ENCODE measurements around the gene CTTN.
A peak's percentile ranks its signal among the peaks of the same experiment; 100 is the strongest.

CTTN gene

DNA sequence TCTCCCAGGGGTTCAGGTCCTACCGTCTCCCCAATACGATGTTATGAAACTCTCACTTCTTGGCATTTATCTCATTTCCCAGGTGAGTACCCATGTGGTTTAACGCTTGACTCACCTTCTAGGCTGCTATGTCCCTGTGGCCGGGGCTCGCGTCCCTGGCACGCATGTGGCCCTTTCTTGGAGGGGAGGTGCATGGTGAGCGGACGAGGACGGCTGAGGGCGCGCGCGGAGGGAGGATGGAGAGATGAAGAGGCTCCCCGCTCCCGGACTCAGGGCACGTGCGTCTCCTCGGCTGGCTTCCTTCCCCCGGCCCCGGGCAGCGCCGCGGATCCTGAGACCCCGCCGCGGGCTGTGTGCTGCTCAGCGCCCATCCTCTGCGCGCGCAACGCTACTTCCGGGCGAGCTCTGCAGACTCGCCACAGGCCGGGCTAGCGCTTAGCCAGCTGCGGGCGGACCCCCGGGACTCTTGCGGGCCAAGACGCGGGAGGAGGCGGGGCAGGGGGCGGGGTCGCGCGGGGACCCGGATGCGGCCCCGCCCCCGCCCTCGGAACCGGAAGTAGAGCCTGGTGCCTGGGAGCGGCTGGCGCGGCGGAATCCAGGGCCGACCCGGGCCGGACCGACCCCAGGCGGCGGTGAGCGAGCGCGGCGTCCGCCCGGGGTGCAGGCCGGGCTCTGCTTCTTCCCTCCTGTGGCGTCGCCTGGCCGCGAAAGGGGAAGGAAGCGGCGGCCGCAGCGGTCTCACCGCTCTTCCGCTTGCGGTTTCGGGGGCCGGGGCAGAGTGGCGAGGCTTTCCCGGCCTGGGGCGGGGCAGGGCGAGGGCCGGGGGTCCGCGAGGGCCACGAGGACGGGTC lies at the start of gene CTTN:
Gene CTTN, plus strand, starts transcription at position 547 of the 851 bp plus-strand sequence. CDS start 8,769 bp downstream, outside the sequence.
- peak; percentile 84 for DNase-seq

DNA sequence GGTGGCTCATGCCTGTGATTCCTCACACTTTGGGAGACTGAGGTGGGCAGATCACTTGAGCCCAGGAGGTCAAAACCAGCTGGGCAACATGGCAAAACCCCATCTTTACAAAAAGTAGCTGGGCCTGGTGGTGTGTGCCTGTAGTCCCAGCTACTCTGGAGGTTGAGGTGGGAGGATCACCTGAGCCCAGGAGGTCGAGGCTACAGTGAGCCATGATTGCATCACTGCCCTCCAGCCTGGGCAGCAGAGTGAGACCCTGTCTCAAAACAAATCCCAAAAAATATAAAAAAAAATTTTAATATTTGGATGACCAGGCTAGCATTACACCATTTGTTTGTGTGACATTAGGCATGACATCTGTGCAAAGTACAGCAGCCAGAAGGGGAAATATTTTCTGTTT lies 49.7 kb upstream of the CTTN start:
- DNase-seq: no peak

DNA sequence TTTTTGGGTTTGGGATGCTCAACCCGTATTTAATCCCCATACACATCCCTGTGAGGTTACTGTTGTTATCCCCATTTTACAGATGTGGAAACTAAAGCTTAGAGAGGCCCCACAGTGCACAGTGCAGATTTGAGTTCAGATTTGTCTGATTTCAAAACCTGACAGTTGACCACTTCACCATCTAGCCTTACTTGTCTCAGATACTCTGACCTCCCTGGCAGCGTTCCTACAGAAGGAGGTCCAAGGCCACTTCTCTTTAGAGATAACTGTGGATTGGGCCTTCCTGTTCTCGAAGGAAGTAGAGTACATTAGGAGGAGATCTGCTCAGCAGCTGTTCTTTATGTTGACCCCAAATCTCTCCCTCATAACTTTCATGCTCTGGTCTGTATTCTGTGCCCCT lies 46.7 kb upstream of the CTTN start:
- no peak for DNase-seq

DNA sequence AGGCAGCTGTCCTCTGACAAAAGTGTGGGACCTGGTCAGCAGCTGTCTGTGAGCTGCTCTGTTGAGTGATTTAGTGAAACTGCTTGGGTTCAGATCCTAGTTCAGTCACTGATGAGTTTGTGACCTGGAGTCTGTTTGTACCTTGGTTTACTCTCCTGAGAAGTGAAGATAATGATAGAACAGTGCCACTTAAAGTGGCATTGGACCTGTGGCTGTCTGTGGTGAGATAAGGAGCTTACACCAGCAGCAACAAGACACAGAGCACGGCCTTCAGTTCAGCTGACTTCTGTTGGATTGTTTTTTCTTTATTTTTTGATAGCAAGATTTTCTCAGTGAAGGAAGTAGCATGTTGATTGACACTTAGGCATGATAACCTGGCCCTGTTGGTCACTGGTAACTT lies 46.2 kb upstream of the CTTN start:
- no peak for DNase-seq

- no peak for DNase-seq
Measured at GRCh38 chr11:70352601-70353000, 45.7 kb upstream of the CTTN start.

GRCh38 chr11:70353329-70353728 lies 45.0 kb upstream of the CTTN start:
- no peak for DNase-seq

DNA sequence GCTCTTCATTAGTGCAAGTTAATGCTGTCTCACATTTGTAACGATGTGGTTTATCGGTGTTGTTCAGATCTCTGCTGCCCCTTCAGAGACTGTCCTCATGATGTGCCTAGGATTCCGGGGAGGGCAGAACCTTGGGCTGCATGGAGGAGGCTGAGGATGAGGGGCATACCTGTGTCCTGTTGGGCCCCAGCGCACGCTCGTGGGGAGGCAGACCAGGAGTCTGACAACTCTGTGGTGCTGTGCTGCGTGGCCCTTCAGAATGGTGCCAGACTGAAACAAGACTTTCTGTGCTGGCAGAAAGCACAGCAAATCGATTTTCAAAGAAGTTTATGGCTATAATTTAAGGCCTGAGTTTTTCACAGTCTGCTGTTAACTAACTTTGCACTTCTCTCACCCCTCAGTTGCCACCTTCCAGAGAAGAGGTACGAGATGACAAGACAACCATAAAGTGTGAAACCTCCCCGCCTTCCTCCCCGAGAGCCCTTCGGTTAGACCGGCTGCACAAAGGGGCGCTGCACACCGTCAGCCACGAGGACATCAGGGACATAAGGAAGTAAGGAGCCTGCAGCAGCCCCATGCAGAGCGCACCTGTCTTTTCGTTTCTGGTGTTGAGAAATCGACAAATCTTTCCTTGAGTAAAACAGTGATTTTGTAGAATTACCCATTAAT lies 44.3 kb upstream of the CTTN start:
- no peak for DNase-seq

GRCh38 chr11:70354629-70355028 lies 43.7 kb upstream of the CTTN start:
- no peak for DNase-seq

DNA sequence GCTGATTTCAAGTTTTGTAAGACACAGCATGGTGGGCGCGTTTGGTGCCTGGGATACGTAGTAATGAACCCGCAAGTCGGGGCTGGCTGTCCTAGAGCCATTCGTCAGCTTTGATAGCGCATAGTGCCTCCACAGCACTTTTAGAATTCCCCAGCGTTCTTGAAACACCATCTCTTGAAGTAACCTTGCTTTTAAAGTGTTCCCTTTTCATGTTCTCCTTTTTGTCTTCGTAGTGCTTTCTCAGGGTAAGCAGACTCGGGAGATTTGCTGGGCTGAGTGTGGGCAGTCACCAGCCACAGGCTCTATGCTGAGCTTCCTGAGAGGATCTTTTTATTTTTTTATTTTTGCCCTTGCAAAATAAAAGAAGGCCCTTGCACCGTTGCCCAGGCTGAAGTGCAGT lies 39.6 kb upstream of the CTTN start:
- no peak for DNase-seq

DNA sequence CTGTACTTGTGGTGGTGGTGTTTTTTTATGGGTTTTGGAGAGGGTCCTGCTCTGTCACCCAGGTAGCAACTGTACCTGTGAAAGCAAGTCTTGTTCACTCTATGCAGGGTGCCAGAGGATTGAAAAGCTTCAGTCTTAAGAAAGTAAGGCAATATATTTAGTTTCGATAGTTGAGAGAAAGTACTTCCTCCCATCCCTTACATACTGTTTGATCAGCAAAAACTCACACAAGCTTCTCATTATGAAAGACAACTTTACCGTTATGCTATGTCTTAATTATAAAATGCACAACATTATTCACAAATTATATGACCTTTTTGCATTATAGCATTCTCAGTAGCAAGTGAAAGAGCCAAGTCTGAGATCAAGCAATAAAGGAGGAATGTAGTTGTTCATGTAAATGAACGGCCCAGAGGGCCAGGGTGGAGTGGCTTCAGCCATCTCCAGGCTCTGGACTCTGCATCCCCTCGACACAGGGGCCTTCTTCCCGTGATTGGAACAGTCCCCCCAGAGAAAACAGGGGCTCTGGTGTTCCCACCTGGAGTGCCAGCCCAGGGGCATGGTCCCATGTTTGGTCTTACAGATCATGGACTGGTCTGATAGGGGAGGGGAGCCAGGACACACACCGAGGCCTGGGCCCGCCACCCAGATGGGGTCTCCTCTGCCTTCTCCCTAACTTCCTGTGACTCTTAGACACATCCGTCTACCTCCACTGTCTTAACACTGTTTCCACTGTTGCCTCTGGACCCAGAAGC lies 38.7 kb upstream of the CTTN start:
- no peak for DNase-seq

- no peak for DNase-seq
Measured at GRCh38 chr11:70360211-70360610, 38.1 kb upstream of the CTTN start.

GRCh38 chr11:70364178-70364577 lies 34.2 kb upstream of the CTTN start:
- DNase-seq: no peak

GRCh38 chr11:70364745-70365543 lies 33.4 kb upstream of the CTTN start:
- DNase-seq: no peak

DNA sequence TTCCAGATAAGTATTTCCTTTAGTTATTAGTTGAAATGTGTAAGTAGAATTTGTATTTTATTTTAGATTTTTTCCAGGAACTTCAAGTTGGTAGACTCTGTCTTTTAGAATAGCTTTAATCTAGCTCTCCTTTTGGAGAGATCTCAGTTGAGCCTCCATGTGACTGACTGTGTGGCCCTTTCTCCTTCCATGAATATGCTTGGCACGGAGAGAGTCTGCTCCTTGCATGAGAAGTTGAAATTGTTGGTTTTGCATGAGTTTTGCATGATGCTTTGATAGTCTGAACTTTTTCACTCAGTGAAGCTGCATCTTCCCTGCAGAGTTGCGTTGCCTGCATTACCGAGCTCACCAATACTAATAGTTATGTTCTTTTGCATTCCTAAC lies 32.8 kb upstream of the CTTN start:
- DNase-seq: no peak

- DNase-seq: no peak
Measured at GRCh38 chr11:70367071-70367470, 31.3 kb upstream of the CTTN start.

DNA sequence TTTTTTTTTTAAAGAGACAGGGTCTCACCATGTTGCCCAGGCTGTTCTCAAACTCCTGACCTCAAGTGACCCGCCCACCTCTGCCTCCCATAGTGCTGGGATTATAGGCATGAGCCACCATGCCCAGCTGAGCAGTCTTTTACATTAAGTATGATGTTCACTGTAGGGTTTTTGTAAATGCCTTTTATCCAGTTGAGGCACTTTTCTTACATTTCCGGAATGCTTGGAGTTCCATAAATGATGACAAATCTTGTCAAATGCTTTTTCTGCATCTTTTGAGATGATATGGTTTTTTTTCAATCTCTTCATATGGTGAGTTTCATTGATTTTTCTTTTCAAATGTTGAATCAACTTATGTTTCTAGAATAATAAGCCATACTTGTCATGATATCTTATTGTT lies 29.4 kb upstream of the CTTN start:
- DNase-seq: no peak

DNA sequence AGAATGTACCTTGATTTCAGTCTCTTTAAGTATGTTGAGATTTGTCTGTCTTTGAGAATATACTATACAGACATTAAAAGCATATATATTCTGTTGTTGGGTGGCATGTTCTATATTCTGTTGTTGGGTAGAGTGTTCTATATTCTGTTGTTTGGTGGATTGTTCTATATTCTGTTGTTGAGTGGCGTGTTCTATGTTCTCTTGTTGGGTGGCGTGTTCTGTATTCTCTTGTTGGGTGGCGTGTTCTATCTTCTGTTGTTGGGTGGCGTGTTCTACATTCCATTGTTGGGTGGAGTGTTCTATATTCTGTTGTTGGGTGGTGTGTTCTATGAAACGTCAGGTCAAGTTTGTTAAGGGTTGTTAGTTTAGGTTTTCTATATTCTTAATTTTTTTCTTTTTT lies 27.1 kb upstream of the CTTN start:
- no peak for DNase-seq

- no peak for DNase-seq
Measured at GRCh38 chr11:70372076-70372475, 26.3 kb upstream of the CTTN start.

DNA sequence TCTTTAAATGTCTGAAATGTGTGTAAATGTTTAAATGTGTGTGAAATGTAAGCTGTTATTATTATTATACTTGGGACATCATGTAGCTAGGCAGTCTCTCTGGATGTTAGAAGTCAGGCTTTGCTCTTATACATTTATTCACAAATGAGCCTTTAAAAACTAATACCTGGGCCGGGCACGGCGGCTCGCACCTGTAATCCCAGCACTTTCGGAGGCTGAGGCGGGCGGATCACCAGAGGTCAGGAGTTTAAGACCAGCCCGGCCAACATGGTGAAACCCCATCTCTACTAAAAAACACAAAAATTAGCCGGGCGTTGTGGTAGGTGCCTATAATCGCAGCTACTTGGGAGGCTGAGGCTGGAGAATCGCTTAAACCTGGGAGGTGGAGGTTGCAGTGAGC lies 21.7 kb upstream of the CTTN start:
- DNase-seq: no peak

DNA sequence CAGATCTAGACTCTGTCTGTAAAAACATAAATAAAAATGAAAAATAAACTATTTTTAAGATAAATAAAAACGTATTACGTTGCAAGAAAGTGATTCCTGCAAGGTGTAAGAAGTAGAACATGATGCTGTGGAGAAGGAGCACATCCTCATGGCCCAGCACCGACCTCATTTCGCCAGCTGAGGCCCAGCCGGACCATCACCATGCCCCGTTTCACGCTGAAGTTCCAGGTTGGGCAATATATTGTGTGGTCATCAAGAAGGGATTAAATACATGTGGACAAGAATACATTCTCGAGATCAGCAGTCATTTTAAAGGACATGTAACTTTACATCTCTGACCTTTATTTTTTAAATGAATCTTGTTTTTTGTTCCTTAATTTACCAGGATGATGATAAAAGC lies 20.7 kb upstream of the CTTN start:
- DNase-seq: no peak

GRCh38 chr11:70378506-70379134 lies 19.7 kb upstream of the CTTN start:
- no peak for DNase-seq

DNA sequence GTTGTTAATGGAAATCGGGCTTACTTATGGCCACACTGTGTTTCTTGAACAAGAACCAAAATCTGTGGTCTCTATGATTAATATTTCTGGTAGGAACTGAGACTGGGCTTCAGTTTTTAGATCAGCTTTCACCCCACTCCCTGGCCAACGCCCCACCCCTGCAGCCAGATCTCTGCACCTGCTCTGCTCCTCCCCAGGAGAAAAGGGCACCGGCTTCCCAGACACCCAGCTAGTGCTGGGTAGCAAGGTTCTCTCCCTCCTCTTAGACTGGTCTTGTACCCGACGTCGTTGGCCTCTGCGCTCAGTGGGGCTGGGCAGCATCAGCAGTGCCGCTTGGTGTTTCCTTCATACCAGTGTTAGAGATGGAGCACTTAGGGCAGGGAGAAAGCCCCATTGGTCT lies 17.0 kb upstream of the CTTN start:
- DNase-seq: no peak
